OCI-LY7 (cell line): ENCODE data around the gene POLQ. TPM values are rescaled to one million over a fixed set of nuclear protein-coding genes. Genes with fewer than 3 reads are reported as not detected.

Source experiments
- BruUV-seq: library from RNA; stranded (reverse); fragments of 400-500 nt; replicated peaks from 2 replicates; lab custom pipeline; 2021; lab: Mats Ljungman, UMichigan
- CTCF ChIA-PET: fragments of 300-600 bp; sonication (Branson Sonifier 250); formaldehyde crosslinking; loops from one replicate; lab custom pipeline; 2022; ENCODE audit warnings: antibody characterized with exemption; ENCODE audit not compliant: unreplicated experiment; lab: Charles Lee
- POLR2A ChIA-PET: fragments of 300-600 bp; sonication (Branson Sonifier 250); formaldehyde crosslinking; loops from one replicate; lab custom pipeline; 2022; ENCODE audit warnings: antibody characterized with exemption; lab: Charles Lee
- DNase-seq: peaks from one replicate; pipeline ENCODE4 v3.0.0-alpha.2; 2015; ENCODE audit warnings: low spot score
- H2AFZ ChIP-seq: fragments of 200-600 bp; sonication (generic), shearing (Covaris generic); 2 replicates; pipeline ENCODE4 v1.6.1; 2014; ENCODE audit warnings: mild to moderate bottlenecking, antibody characterized with exemption, low read length, moderate library complexity
- H3K27ac ChIP-seq: fragments of 200-600 bp; sonication (generic); 2 replicates; pipeline ENCODE4 v1.5.1; 2014; ENCODE audit warnings: mixed run types, low read depth, mild to moderate bottlenecking, moderate library complexity, low read length, inconsistent platforms; ENCODE audit not compliant: poor library complexity, severe bottlenecking
- H3K36me3 ChIP-seq: fragments of 200-600 bp; sonication (generic); 2 replicates; pipeline ENCODE4 v1.6.1; 2014; ENCODE audit warnings: mild to moderate bottlenecking, antibody characterized with exemption, low read length, moderate library complexity, mixed read lengths; ENCODE audit not compliant: insufficient read depth
- H3K4me1 ChIP-seq: fragments of 200-600 bp; sonication (generic); 2 replicates; pipeline ENCODE4 v1.5.1; 2014; ENCODE audit warnings: mild to moderate bottlenecking, low read length; ENCODE audit not compliant: insufficient read depth, poor library complexity, severe bottlenecking
- H3K4me2 ChIP-seq: fragments of 200-600 bp; sonication (generic); 2 replicates; pipeline ENCODE4 v1.6.1; 2014; ENCODE audit warnings: mild to moderate bottlenecking, low read length
- H3K4me3 ChIP-seq: fragments of 200-600 bp; sonication (generic); 2 replicates; pipeline ENCODE4 v1.5.1; 2014; ENCODE audit warnings: mild to moderate bottlenecking, low read depth, low read length; ENCODE audit not compliant: poor library complexity, severe bottlenecking
- H3K79me2 ChIP-seq: fragments of 200-600 bp; sonication (generic); 2 replicates; pipeline ENCODE4 v1.6.1; 2016; ENCODE audit warnings: low read depth, mild to moderate bottlenecking, low read length, moderate library complexity, mixed read lengths; ENCODE audit not compliant: insufficient read depth
- H3K9me2 ChIP-seq: fragments of 200-600 bp; sonication (generic); 2 replicates; pipeline ENCODE4 v1.6.1; 2016; ENCODE audit warnings: mild to moderate bottlenecking, low read length, mixed read lengths; ENCODE audit not compliant: insufficient read depth
- H3K9me3 ChIP-seq: fragments of 200-600 bp; sonication (generic); 2 replicates; pipeline ENCODE4 v1.6.1; 2014; ENCODE audit warnings: mild to moderate bottlenecking, mixed run types, low read length, mixed read lengths
- H4K20me1 ChIP-seq: fragments of 200-600 bp; sonication (generic); 2 replicates; pipeline ENCODE4 v1.6.1; 2014; ENCODE audit warnings: mild to moderate bottlenecking, antibody characterized with exemption, low read length, moderate library complexity, mixed read lengths; ENCODE audit not compliant: insufficient read depth
- CTCF ChIP-seq: fragments of 200-600 bp; sonication (generic); conservative IDR thresholded peaks from 2 replicates; pipeline ENCODE4 v1.5.1; 2014; ENCODE audit warnings: mild to moderate bottlenecking, antibody characterized with exemption, low read length, moderate library complexity, mixed read lengths
- EZH2phosphoT487 ChIP-seq: fragments of 200-600 bp; sonication (generic); IDR thresholded peaks from 2 replicates; pipeline ENCODE4 v1.6.1; 2018; ENCODE audit warnings: low read depth, borderline replicate concordance, mild to moderate bottlenecking, mixed run types, antibody characterized with exemption, low read length, moderate library complexity, mixed read lengths
- intact Hi-C: fragments of 100-400 bp; cut with micrococcal nuclease; formaldehyde crosslinking; loops from one replicate; pipeline ENCODE4 v1.10.0; 2022; ENCODE audit not compliant: unreplicated experiment
- total RNA-seq, 2 experiments: library from RNA; depleted of rRNA in 1 of 2; stranded (reverse); fragments of >200 nt in 1 of 2; shearing (Covaris generic) in 1 of 2; gene quantifications; 2 replicates each; pipeline ENCODE4 v1.2.3, GENCODE V29; 2014 to 2022

The POLQ gene
- total RNA-seq, 2 experiments from 2014 or later: 50.9 to 61.1 TPM

GRCh38 chr3:121562148-121562547 is 16.4 kb upstream of the POLQ start:
- Histone ChIP-seq H3K36me3 (no peaks in the 10 kb centered on the region), H3K27ac (no peak overlapping the region), H3K4me3 (no peak overlapping the region), H2AFZ (no peak overlapping the region), H3K9me3 (no peaks in the 10 kb centered on the region), H4K20me1 (no peaks in the 10 kb centered on the region), H3K79me2 (no peaks in the 10 kb centered on the region), H3K9me2 (no peaks in the 10 kb centered on the region), H3K4me2 (no peak overlapping the region), H3K4me1 (no peaks in the 10 kb centered on the region)
- DNase-seq: no peak
- POLR2A ChIA-PET: interaction anchor here (0.5 to 0.9 kb wide), 4 partner anchors 33 to 422 kb away, joined by 3 to 4 read pairs (median 3); no protein-coding TSS in a partner anchor
- BruUV-seq: no TSS peak
- CTCF ChIA-PET: interaction anchor here (0.6 kb wide), 1 partner anchor 68 kb away, joined by 3 read pairs; no protein-coding TSS in a partner anchor
- intact Hi-C loops: no loop called here
- TF ChIP-seq CTCF (no peak), EZH2phosphoT487 (no peak)

DNA sequence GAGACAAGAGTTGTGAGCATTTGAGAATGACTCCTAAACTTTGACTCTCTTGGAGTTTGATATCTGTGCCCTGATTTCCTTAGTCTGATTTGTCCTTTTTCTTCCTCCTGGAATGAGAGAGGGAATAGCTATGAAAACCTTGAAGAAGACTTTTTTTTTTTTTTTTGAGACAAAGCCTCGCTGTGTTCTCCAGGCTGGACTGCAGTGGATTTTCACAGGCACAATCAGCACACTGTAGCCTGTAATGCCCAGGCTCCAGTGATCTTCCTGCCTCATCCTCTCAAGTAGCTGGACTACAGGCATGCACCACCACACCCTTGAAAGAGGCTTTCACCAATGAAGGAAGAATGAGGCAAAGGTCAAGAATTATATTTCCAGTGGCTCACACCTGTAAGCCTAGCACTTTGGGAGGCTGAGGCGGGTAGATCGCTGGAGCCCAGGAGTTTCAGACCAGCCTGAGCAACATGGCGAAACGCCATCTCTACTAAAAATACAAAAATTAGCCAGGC is 11.7 kb upstream of the POLQ start:
- TF ChIP-seq CTCF (no peak), EZH2phosphoT487 (no peak)
- no peaks in the 10 kb centered on the region for H3K9me3 ChIP-seq
- H3K36me3 ChIP-seq: no peaks in the 10 kb centered on the region
- H3K27ac ChIP-seq: no peak overlapping the region
- no peak overlapping the region for H2AFZ ChIP-seq
- intact Hi-C loops: no loop called here
- H3K9me2 ChIP-seq: no peaks in the 10 kb centered on the region
- no peaks in the 10 kb centered on the region for H4K20me1 ChIP-seq
- no peak for DNase-seq
- H3K4me1 ChIP-seq: no peaks in the 10 kb centered on the region
- no peak overlapping the region for H3K4me2 ChIP-seq
- POLR2A ChIA-PET: interaction anchor here (0.6 to 1.2 kb wide), 2 partner anchors 9 to 104 kb away, joined by 3 read pairs; no protein-coding TSS in a partner anchor
- no TSS peak for BruUV-seq
- no peaks in the 10 kb centered on the region for H3K79me2 ChIP-seq
- H3K4me3 ChIP-seq: no peak overlapping the region
- CTCF ChIA-PET: no interaction called here

DNA sequence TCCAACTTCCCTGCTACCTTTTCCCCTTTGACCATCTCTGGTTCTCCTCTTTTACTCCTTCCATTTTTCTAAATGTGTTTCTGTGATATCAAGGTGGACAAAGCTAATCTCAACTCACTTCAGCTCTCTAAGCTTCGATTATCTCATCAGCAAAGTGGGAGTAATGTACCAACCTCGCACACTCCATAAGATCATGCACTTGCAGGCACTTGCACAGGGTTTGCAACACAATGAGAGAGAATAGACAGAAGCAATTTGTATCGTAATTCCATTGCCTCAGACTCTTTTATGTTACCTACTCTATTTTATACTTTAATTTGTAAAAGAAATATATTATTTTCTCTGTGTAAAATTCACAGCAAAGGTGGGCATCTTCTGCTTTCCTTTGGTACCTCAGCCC is 7.0 kb upstream of the POLQ start:
- Histone ChIP-seq H3K9me2 (no peaks in the 10 kb centered on the region), H3K4me1 (peaks cover 12% of the 10 kb centered on the region), H3K9me3 (no peaks in the 10 kb centered on the region), H3K4me3 (no peak overlapping the region), H3K79me2 (no peaks in the 10 kb centered on the region), H3K4me2 (no peak overlapping the region), H3K27ac (no peak overlapping the region), H3K36me3 (no peaks in the 10 kb centered on the region), H4K20me1 (no peaks in the 10 kb centered on the region), H2AFZ (peak overlapping the region; percentile 78)
- ChIA-PET CTCF (no interaction called here), POLR2A (interaction anchor here (0.6 to 1.2 kb wide), 6 partner anchors 25 to 1675 kb away, joined by 3 to 5 read pairs (median 3); no protein-coding TSS in a partner anchor)
- intact Hi-C loops: no loop called here
- BruUV-seq: no TSS peak
- DNase-seq: no peak
- no peak for TF ChIP-seq CTCF
- no peak for TF ChIP-seq EZH2phosphoT487
